Measurements from ENCODE around the gene SLC25A1.

The SLC25A1 gene

GRCh38 chr22:19134874-19135273, 43.7 kb downstream of the SLC25A1 start:
- no peak for DNase-seq

- DNase-seq: no peak
Observed at GRCh38 chr22:19134176-19134831, 44.2 kb downstream of the SLC25A1 start.

DNA sequence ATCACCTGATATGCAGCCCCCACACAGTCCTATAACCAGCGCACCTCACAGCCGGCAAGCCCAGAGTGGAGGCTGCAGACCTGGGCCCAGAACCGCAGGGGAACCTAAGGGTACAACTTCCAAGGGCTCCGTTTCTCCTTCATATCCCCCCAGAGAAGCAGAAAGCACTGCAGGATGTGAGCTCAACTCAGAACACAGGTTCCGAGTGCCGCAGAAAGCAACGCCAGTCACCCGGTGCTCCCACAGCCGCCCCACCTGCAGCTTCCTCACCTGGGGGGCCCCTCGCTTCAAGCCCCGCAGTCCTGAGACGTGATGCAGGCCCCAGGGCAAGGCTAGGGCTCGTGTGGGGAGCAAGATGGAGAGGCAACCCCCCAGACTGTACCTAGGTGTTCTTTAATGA, 45.0 kb downstream of the SLC25A1 start:
- DNase-seq: no peak

DNA sequence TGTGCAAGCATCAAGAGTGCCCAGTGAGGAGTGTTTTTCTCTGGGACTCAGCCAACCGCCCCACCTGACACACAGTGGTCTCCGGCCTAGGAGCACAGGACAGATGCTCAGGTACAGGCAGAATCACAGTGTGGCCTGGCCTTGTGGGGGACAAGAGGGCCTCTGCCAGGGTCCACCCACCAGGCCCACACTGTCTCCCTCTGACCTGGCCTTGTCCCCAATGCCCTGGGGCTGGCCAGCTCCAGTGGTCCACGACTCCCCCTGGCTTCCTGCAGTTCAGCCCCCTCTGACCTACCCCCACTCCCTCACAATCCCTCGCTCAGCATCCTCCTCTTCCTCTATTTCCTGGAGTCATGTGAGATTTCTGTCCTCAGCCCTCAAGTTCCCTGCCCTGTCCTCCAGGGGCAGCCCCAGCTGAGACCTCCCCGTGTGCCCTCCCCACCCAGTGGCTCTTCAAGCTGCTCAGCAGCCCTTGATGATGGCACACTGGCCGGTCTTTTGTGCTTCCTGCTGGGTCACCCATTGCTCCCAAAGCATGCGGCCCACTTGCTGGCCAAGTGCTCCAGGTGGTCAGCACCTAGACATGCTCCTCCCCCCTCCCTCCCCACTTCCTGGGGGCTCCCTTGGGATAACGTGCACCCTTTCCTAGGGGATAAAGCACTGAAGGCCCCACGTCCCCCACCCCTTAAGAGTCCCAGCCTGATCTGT, 45.7 kb downstream of the SLC25A1 start:
- DNase-seq: no peak

- no peak for DNase-seq
Observed at GRCh38 chr22:19132153-19132552, 46.4 kb downstream of the SLC25A1 start.

DNA sequence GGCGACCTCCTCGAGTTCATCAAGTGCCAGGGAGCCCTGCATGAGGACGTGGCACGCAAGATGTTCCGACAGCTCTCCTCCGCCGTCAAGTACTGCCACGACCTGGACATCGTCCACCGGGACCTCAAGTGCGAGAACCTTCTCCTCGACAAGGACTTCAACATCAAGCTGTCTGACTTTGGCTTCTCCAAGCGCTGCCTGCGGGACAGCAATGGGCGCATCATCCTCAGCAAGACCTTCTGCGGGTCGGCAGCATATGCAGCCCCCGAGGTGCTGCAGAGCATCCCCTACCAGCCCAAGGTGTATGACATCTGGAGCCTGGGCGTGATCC, 46.9 kb downstream of the SLC25A1 start:
- DNase-seq: no peak

DNA sequence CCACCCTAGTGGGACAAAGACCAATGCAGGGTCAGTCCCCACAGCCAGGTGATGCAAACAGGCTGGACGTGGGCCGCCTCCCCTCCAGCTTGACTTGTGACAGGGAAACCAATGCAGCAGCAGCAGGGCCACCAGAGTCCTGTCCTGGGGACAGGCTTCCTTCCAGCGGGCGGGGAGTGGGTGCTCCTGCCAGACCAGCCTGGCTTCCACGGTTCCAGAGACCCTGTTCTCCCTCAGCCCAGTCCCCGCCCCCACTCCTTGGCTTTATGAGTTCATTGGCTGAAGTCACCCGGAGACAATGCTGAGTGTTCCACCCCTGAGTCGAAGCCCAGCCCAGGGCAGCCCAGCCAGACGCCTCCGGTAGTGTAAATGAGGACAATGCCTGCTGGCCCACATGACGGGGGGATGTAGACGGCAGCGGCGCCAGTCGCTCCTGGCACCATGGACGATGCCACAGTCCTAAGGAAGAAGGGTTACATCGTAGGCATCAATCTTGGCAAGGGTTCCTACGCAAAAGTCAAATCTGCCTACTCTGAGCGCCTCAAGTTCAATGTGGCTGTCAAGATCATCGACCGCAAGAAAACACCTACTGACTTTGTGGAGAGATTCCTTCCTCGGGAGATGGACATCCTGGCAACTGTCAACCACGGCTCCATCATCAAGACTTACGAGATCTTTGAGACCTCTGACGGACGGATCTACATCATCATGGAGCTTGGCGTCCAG, 47.4 kb downstream of the SLC25A1 start, which contains the start of gene TSSK2:
TSS of gene TSSK2 (plus strand) at position 350 of the 726 bp plus-strand sequence. CDS start at position 442, 92 bp downstream.
- DNase-seq: no peak

DNA sequence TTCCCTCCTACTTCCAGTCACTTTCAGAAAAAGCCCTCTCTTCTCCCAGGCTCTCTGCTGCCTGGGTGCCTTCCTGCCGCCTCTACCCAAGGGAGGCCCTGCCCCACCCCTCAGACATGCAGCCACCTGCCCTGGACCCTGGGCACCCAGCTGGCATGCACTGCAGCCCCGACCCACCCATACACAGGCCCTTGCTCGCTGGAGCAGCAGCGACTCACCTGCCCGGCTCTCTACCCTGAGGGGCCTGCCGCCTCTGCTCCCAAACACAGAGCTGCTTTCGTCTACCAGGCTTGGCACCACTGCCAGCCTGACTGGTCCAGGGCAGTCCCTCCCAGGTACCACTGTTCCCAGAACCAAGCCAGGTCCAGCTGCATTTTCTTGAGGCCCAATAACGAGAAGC, 48.7 kb downstream of the SLC25A1 start:
- no peak for DNase-seq

DNA sequence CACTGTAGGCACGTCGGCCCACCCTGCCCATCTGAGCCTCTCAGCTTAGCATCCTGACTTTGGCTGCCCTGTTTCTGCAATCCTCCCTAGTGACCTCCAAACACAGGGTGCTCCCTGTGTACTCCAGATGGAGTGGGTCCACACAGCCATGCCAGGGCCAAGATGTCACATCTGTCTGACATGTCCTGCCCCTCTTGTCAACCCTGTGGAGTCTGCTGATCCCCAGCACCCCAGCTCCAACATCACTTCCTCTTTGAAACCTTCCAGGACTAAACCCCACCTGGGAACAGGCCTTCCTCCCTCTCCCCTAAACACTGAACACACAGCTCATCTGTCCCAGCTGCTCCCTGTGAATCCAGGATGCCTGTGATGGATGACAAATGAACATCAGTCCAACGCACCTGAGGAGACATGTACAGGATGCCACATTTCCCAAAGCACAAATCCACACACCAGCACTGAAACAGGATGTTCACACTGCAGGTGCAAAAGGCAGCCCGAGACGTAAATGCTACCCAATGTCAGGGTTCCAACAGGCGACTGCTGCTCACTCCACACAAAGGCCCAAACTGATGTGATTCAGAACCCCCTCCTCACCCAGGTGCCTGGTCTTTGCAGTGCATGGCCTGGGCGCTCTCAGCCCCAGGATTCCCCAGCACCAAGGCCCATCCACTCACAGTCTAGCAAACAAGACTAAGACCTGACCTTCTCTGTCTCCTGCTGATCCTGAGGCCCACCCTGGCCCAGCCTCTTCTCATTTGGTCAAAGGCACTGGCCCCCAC, 49.4 kb downstream of the SLC25A1 start:
- no peak for DNase-seq

DNA sequence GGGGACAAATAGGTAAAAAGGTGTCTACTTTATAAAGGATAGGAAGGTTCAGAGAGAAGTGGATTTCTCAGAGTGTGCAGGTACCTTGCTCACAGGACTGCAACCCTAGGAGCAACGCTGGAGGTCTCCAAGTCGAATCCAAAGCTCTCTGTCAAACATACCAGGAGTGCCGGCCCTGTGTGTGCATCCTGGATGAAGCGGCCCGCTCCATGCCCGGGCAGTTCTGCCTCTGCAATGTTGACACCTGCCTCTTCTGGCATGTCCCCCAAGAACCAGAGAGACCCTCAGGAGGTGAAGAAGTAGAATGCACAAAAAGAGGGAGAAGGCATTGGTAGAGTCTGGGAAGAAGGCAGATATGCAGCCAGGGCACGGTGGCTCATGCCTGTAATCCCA, 50.5 kb downstream of the SLC25A1 start:
- no peak for DNase-seq

DNA sequence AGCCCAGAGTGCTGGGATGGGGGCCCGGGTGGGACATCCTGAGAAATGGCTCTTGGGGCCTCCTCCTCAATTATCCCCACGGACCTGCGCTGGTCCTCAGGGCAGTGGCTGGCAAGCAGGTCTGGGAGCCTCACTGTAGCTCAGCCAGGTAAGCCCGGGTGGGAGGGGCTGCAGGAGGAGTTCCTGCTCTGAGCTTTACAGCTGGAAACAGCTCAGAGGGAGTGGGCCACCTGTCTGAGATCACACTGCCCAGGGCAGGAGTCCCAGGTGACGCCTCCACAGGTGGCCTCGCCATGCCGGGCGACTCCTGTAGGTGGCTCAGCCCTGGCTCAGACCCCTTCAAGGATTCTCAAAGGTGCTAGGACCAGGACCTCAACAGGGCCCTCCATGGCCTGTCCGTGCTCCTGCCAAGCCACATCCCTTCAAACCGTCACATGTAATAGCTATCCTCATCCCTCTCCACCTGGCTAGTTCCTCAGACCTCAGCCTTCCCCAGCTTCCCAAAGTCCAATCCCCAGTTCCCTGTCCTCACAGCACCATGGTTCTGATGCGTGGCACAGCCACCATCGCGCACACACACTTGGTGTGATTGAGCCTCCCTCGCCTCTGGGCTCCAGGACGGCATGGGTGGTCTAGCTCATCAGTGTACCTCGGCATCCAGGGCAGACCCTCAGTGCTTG, 51.1 kb downstream of the SLC25A1 start:
- no peak for DNase-seq

GRCh38 chr22:19126309-19127273, 51.9 kb downstream of the SLC25A1 start:
- DNase-seq: no peak

Measured in NCI-H345 (cell line).